Loucy (cell line): Measurements from ENCODE around the gene PFKFB4.

Experiments used
- EZH2phosphoT487 ChIP-seq: fragments of 200-600 bp; IDR thresholded peaks from 2 replicates; pipeline ENCODE4 v1.6.1; 2018; ENCODE audit warnings: antibody characterized with exemption, mild to moderate bottlenecking, moderate library complexity, borderline replicate concordance
- TF ChIP-seq, protein P1 (sequence below): fragments of 200-600 bp; sonication (generic); conservative IDR thresholded peaks from 2 replicates; pipeline ENCODE4 v1.5.1; 2014; ENCODE audit warnings: mild to moderate bottlenecking, antibody characterized with exemption, low read length

DNA sequence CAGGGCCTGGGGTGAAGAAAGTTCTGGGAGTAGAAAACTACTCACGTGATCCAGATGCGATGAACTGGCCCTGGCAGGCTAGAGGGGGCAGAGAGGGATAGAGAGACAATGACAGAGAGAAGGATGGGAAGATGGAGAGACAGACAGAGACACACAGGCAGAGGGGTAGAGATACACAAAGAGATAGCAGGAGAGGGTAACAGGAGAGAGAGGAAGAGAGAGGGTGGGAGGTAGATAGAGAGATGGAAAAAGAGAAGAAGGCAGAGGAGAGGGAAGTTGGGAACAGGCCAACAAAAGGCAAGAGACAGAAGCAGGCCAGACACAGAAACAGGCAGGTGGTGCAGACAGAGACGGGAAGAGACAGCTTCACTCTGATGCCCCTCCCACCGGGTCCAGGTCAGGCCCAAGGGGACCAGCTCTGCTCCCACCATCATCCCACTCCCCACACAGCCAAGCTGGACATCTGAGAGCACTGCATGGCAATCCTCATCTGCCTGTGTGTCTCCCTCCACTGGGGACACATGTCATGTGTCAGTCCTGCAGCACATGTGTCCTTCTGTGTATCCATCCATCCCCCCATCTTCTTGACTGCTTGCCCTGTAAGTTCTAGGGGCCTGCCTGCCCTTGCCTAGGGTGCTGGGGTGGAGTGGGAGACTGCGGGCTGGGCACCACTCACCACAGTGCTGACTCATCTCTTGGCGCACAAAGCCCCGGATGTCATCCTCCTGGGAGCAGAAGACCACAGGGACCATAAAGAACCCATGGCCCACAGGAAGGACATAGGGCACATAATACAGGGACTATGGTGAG is 9.2 kb upstream of the PFKFB4 start:
- TF ChIP-seq, protein P1, sequence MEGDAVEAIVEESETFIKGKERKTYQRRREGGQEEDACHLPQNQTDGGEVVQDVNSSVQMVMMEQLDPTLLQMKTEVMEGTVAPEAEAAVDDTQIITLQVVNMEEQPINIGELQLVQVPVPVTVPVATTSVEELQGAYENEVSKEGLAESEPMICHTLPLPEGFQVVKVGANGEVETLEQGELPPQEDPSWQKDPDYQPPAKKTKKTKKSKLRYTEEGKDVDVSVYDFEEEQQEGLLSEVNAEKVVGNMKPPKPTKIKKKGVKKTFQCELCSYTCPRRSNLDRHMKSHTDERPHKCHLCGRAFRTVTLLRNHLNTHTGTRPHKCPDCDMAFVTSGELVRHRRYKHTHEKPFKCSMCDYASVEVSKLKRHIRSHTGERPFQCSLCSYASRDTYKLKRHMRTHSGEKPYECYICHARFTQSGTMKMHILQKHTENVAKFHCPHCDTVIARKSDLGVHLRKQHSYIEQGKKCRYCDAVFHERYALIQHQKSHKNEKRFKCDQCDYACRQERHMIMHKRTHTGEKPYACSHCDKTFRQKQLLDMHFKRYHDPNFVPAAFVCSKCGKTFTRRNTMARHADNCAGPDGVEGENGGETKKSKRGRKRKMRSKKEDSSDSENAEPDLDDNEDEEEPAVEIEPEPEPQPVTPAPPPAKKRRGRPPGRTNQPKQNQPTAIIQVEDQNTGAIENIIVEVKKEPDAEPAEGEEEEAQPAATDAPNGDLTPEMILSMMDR = no peak
- TF ChIP-seq EZH2phosphoT487 = no peak
